Activated T-cell treated with anti-CD3 and anti-CD28 coated beads, Interleukin-2, amount 50 U/mL, for 72 hours (primary cell): ENCODE data around the gene LIM2. TPM values are rescaled to one million over a fixed set of nuclear protein-coding genes. Genes with fewer than 3 reads are reported as not detected.
A peak's percentile ranks its signal among the peaks of the same experiment; 100 is the strongest.

Experiments used
- ATAC-seq, 2 donors: fragments of 150-1000 bp; cut with Tn5 transposase; replicated peaks in 1 of 2; 2 replicates each; pipeline ENCODE4 v1.10.0; 2021; ENCODE audit warnings: moderate library complexity in 2 of 2, mild to moderate bottlenecking in 1 of 2
- DNase-seq, 2 donors: peaks; one replicate each; pipeline ENCODE4 v3.0.0; 2021 to 2022; ENCODE audit warnings: mixed read lengths in 1 of 2
- H3K27ac Mint-ChIP-seq: one replicate; pipeline ENCODE4 v1.8.0; 2022; ENCODE audit warnings: mild to moderate bottlenecking, moderate library complexity, mixed read lengths
- H3K27me3 Mint-ChIP-seq: one replicate; pipeline ENCODE4 v1.8.0; 2022; ENCODE audit warnings: low read depth, mixed read lengths
- H3K36me3 Mint-ChIP-seq, 2 donors: one replicate each; pipeline ENCODE4 v1.8.0; 2022; ENCODE audit warnings: mixed read lengths in 2 of 2, mild to moderate bottlenecking in 1 of 2; ENCODE audit not compliant: insufficient read depth in 2 of 2
- H3K4me1 Mint-ChIP-seq: one replicate; pipeline ENCODE4 v1.8.0; 2022; ENCODE audit warnings: low read depth, mixed read lengths
- H3K4me3 Mint-ChIP-seq, 2 donors: one replicate each; pipeline ENCODE4 v1.8.0; 2022; ENCODE audit warnings: mild to moderate bottlenecking in 2 of 2, mixed read lengths in 2 of 2, moderate library complexity in 2 of 2
- H3K9me3 Mint-ChIP-seq, 2 donors: one replicate each; pipeline ENCODE4 v1.8.0; 2022; ENCODE audit warnings: mixed read lengths in 2 of 2
- total RNA-seq, 2 donors: library from RNA; stranded (reverse); gene quantifications; one replicate each; pipeline ENCODE4 v1.2.3, GENCODE V29; 2022

Gene LIM2
- total RNA-seq, 2 donors from 2014 or later = 1.0 to 2.0 TPM

- Mint-ChIP-seq H3K4me1 (peaks cover 52% of the 10 kb centered on the region), H3K27ac (no peak overlapping the region), H3K4me3 (no peak overlapping the region), H3K27me3 (no peaks in the 10 kb centered on the region), H3K9me3 (peaks cover 0 to 3% of the 10 kb centered on the region in 2 donors), H3K36me3 (peaks cover 0 to 1% of the 10 kb centered on the region in 2 donors)
- DNase-seq (no peak), ATAC-seq (no peak)
These were observed 1.4 kb upstream of the LIM2 start for GRCh38 chr19:51389143-51389542.

DNA sequence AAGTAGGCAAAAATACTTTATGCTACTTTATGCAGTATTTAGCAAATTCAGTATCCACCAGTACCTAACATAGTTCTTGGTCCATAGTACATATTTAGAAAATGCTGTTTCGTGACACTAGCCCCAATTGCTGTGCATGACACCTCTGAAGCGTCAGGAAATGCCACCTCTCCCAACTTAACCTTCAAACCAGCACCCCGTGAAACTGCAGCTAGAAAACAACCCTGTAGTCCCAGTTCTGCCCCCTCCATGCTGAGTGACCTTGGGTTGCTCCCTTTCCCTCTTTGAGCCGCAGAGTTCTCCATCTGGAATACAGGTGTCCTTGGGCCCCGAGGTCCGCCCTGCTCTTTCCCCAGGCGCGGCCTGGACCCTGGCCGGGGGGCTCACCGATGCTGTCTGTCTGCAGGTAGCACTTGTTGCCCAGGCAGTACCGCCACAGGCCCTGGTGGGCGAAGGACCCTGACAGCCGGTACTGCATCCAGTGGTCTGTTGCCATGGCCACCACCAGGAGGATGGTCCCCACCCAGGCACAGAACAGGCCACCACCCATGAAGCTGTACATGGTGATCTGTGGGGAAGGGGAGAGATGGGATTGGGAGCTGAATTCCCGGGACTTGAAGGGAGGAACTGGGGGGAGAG is 773 bp downstream of the LIM2 start:
- Mint-ChIP-seq H3K9me3 (peaks cover 0 to 3% of the 10 kb centered on the region in 2 donors), H3K36me3 (peaks cover 0 to 6% of the 10 kb centered on the region in 2 donors), H3K27me3 (no peaks in the 10 kb centered on the region), H3K27ac (peak overlapping the region; percentile 21), H3K4me3 (no peak overlapping the region), H3K4me1 (peaks cover 39% of the 10 kb centered on the region)
- ATAC-seq (peak in 1 of 2 donors; percentile 25), DNase-seq (no peak)

DNA sequence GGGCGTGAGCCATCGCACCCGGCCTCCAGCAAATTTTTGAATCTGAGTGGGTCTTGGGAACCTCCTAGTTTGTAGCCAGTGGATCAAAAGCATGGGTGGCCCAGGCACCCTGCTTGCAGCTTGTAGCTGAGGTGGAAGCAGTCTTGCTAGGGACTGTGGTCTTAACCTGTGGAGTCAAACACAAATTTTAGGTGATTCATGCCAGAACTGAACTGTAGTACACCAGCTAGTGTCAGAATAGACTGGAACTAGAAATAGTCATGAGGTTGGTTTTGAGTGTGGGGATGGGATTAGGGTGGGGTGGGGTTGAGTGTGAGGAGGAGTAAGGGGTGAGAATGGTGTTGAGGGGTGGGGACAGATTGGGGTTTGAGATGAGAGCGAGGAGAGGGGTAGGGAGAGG is 5.8 kb downstream of the LIM2 start:
- Mint-ChIP-seq H3K36me3 (peaks cover 3 to 10% of the 10 kb centered on the region in 2 donors), H3K4me3 (no peak overlapping the region), H3K27me3 (no peaks in the 10 kb centered on the region), H3K4me1 (peaks cover 29% of the 10 kb centered on the region), H3K9me3 (no peaks in the 10 kb centered on the region), H3K27ac (no peak overlapping the region)
- ATAC-seq (peak; percentile 46 to 54), DNase-seq (no peak)

DNA sequence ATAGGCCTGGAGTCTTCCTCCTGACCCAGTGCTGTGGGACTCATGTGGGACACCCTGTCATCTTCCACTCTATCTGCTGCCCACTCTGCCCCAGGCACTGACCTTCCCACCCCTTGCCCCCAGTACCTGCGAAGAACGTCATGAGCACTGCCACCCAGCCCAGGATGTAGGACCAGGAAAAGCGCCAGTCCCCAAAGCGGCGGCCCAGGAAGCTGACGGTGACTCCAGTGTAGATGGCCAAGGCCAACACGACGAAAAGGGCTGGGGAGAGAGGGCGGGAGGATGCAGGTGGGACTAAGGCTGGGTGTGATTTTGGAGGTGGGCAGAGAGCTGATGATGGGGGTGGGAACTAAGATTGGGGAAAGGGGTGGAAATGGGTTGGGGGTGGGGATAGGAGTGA is 7.4 kb downstream of the LIM2 start:
- DNase-seq (no peak), ATAC-seq (peak in 1 of 2 donors; percentile 5)
- Mint-ChIP-seq H3K9me3 (no peaks in the 10 kb centered on the region), H3K36me3 (peaks cover 3 to 10% of the 10 kb centered on the region in 2 donors), H3K4me1 (peaks cover 43% of the 10 kb centered on the region), H3K27ac (peak overlapping the region; percentile 86), H3K4me3 (no peak overlapping the region), H3K27me3 (no peaks in the 10 kb centered on the region)

GRCh38 chr19:51377422-51377821 is 10.4 kb downstream of the LIM2 start:
- no peak overlapping the region for H3K27ac Mint-ChIP-seq
- peaks cover 66% of the 10 kb centered on the region for H3K4me1 Mint-ChIP-seq
- no peak overlapping the region for H3K4me3 Mint-ChIP-seq
- H3K9me3 Mint-ChIP-seq = no peaks in the 10 kb centered on the region
- DNase-seq = no peak
- no peaks in the 10 kb centered on the region for H3K27me3 Mint-ChIP-seq
- peaks cover 5 to 11% of the 10 kb centered on the region in 2 donors for H3K36me3 Mint-ChIP-seq
- no peak for ATAC-seq

GRCh38 chr19:51375504-51376221 is 12.1 kb downstream of the LIM2 start:
- peak; percentile 19 to 29 for ATAC-seq
- peaks cover 6 to 11% of the 10 kb centered on the region in 2 donors for H3K36me3 Mint-ChIP-seq
- no peaks in the 10 kb centered on the region for H3K9me3 Mint-ChIP-seq
- H3K27me3 Mint-ChIP-seq = no peaks in the 10 kb centered on the region
- peaks cover 76% of the 10 kb centered on the region for H3K4me1 Mint-ChIP-seq
- DNase-seq = peak; percentile 53 to 57
- peak overlapping the region; percentile 76 to 77 for H3K4me3 Mint-ChIP-seq
- peak overlapping the region; percentile 76 for H3K27ac Mint-ChIP-seq

DNA sequence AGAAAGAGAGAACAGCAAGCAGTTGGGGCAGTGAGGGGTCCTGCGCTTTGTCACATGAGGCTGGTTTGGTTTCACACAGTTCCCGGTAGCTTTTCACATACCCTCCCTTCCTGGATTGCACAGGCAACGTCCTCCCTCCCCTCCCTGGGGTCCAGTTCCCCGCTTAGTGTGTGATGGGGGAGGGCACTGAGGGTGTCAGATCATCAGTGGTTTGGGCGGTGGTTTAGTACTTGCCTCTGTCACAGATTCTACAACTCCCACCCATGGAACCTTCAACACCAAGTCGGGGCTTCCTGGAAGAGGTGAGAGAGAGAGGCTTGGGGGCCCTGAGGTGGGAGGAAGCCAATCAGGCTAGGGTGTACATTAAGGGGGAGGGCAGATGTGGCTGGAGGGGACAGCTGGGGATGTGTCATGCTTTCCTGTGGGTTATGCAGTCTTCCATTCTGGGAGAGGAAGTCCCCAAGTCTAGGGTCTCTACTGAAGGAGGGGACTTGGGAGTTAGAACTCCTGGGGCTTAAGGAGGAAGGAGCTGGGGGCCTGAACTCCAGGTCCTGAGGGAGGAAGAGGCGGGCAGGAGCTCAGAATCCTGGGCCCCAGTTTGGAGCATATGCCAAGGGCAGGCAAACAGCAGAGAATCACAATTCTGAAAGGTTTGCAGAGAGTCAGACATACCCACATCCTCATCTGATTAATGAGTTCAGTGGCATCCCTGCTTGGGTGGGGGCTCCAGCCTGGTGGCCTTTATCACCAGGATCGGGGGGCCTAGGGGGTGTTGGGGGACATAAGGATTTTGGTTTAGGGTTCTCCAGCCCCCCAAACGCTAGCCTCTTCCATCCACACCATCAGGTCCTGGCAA is 14.9 kb downstream of the LIM2 start, which contains the start of gene NKG7:
TSS of gene NKG7 (minus strand) at position 6 of the 856 bp plus-strand sequence. CDS start 119 bp downstream, outside the sequence.
- Mint-ChIP-seq H3K9me3 (no peaks in the 10 kb centered on the region), H3K27ac (peak within 1 kb of the TSS; percentile 80), H3K4me1 (peaks cover 82% of the 10 kb centered on the region), H3K36me3 (peaks cover 10 to 16% of the 10 kb centered on the region in 2 donors), H3K27me3 (no peaks in the 10 kb centered on the region), H3K4me3 (peak within 1 kb of the TSS; percentile 99)
- ATAC-seq (peak; percentile 81 to 82), DNase-seq (peak; percentile 84 to 88)

DNA sequence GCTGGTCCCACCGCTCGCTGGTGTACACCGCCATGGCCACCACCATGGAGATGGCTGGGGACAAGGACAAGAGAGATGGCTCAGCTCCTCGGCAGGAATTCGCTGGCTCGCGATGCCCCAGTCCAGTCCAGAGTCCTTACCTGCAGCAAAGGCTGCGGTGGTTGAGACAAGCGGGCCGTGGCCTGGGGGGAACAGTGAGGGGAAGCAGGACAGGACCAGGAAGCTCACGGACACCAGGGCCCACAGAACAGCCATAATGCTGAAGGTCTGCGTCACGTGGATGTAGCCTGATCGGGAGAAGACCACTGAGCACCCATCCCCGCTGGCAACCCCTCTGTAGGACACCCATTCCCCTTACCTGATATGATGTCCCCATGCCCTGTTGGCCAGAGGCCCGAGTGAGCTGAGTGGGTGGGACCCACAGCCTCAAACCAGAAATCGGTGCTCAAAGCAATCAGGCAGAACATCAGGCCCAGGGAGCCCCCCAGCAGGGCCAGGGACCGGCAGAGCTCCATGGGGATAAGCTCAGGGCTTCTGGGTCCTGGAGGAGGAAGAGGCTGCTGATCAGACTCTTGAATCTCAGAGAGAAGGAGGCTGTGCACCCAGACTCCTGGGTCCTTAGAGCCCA is 15.6 kb downstream of the LIM2 start:
- Mint-ChIP-seq H3K9me3 (no peaks in the 10 kb centered on the region), H3K36me3 (peaks cover 10 to 16% of the 10 kb centered on the region in 2 donors), H3K27me3 (no peaks in the 10 kb centered on the region), H3K4me1 (peaks cover 85% of the 10 kb centered on the region), H3K4me3 (peak overlapping the region; percentile 99), H3K27ac (peak overlapping the region; percentile 80)
- DNase-seq = no peak
- ATAC-seq = no peak

GRCh38 chr19:51371186-51371690 is 16.5 kb downstream of the LIM2 start:
- Mint-ChIP-seq H3K27me3 (no peaks in the 10 kb centered on the region), H3K36me3 (peaks cover 11 to 20% of the 10 kb centered on the region in 2 donors), H3K27ac (peak overlapping the region; percentile 80), H3K4me1 (peaks cover 83% of the 10 kb centered on the region), H3K9me3 (no peaks in the 10 kb centered on the region), H3K4me3 (peak overlapping the region; percentile 99)
- ATAC-seq (no peak), DNase-seq (no peak)

- Mint-ChIP-seq H3K27ac (peak overlapping the region; percentile 80), H3K4me1 (peaks cover 80% of the 10 kb centered on the region), H3K27me3 (no peaks in the 10 kb centered on the region), H3K4me3 (peak overlapping the region; percentile 99), H3K36me3 (peaks cover 11 to 18% of the 10 kb centered on the region in 2 donors), H3K9me3 (no peaks in the 10 kb centered on the region)
- ATAC-seq (no peak), DNase-seq (no peak)
These were observed 17.5 kb downstream of the LIM2 start for GRCh38 chr19:51370230-51370629.

- ATAC-seq (no peak), DNase-seq (peak in 1 of 2 donors; percentile 43)
- Mint-ChIP-seq H3K27me3 (no peaks in the 10 kb centered on the region), H3K36me3 (peaks cover 9 to 15% of the 10 kb centered on the region in 2 donors), H3K9me3 (no peaks in the 10 kb centered on the region), H3K27ac (peak within 1 kb of the TSS; percentile 72), H3K4me3 (peak within 1 kb of the TSS; percentile 99), H3K4me1 (peaks cover 77% of the 10 kb centered on the region)
These were observed 19.1 kb downstream of the LIM2 start, which contains the start of gene CLDND2 for GRCh38 chr19:51368366-51369282. CLDND2 (minus strand) TSS chr19:51369003; CDS start chr19:51368577, 426 bp downstream.
